Nucleus accumbens (tissue), 56 donors: ENCODE data around the gene SEPTIN8.

Source experiments
- DNase-seq, 56 donors: peaks; one replicate each; lab custom pipeline; 2025; lab: John Stamatoyannopoulos, UW

Gene SEPTIN8

GRCh38 chr5:132768485-132768868 is 8.6 kb downstream of the SEPTIN8 start:
- DNase-seq, result no peak

GRCh38 chr5:132767150-132767549 is 9.9 kb downstream of the SEPTIN8 start:
- DNase-seq, result peak in 21 of 56 donors; percentile 27 to 70 (median 43)

GRCh38 chr5:132766806-132767055 is 10.3 kb downstream of the SEPTIN8 start:
- DNase-seq, result no peak

- no peak for DNase-seq
Observed at GRCh38 chr5:132766020-132766805, 10.8 kb downstream of the SEPTIN8 start.

- no peak for DNase-seq
Observed at GRCh38 chr5:132765311-132766019, 11.6 kb downstream of the SEPTIN8 start.

DNA sequence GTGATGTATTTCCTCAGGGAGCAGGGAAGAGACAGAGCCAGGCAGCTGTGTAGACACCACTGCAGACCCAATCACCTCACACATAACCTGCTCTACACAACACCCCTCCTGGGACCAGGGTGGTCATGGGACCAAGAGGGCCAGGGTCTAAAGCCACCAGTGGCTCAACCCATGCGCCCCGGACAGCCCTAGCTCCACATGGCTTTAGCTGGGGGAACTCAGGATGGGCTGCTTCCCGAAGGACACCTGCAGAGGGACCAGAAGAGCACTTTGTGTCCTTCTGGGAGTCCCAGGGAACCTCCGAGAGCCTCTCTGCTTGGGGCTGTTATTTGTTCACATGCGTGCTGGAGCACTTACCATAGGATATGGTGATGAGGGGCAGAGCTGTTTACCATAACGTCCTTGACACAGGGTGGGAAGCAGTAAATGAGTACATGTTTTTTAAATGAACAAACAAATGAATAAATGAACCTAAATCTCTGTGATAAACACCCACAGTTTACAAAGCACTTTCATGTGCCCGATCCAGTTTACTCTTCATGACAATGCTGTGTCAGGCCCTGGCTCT is 12.3 kb downstream of the SEPTIN8 start:
- no peak for DNase-seq

- no peak for DNase-seq
Observed at GRCh38 chr5:132764051-132764450, 13.0 kb downstream of the SEPTIN8 start.

GRCh38 chr5:132763181-132764036 is 13.6 kb downstream of the SEPTIN8 start:
- no peak for DNase-seq

GRCh38 chr5:132762246-132763000 is 14.6 kb downstream of the SEPTIN8 start:
- no peak for DNase-seq

DNA sequence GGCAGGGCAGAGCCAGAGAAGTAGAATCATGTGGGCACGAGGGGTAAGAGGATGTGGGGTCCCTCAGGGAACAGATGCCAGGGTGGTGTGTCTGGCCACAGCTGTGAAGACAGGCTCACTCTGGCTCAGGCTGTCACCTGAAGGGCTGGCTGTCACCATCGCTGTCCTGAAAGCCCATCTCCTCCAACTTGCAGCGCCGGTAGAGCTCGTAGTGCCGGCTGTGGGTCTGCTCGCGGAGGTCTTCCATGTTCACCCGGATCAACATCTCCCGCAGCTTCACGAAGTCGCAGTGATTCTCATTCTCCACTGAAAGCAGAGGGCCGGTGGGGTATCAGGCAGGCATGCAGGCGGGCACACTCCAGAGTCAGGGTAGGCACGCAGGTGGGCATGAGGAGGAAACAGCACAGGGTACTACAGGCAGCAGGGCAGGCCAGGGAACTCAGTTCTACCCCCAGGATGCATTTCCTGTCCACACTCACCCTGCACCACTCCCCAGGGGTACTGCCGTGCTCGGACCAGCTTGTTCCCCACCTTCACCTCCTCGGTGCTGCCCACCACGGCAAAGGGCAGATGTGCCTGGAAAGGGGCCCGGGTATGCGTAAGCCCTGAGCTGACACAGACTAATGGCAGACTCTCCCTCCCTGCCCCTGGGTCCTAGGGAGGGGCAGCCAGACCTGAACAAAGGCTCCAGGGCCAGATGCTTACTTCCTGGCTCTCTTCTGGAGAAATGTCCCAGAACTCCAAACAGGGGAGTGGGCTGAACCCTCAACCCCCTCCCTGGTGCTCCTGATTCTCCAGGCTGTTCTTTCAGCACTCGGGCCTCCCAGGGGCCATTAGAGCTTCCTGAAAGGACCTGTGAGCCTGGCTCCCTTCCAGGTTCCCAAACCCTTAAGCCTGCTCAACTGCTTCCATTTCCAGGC is 15.5 kb downstream of the SEPTIN8 start:
- no peak for DNase-seq

- DNase-seq, result no peak
Observed at GRCh38 chr5:132760601-132761317, 16.3 kb downstream of the SEPTIN8 start.

GRCh38 chr5:132760049-132760420 is 17.0 kb downstream of the SEPTIN8 start:
- no peak for DNase-seq

DNA sequence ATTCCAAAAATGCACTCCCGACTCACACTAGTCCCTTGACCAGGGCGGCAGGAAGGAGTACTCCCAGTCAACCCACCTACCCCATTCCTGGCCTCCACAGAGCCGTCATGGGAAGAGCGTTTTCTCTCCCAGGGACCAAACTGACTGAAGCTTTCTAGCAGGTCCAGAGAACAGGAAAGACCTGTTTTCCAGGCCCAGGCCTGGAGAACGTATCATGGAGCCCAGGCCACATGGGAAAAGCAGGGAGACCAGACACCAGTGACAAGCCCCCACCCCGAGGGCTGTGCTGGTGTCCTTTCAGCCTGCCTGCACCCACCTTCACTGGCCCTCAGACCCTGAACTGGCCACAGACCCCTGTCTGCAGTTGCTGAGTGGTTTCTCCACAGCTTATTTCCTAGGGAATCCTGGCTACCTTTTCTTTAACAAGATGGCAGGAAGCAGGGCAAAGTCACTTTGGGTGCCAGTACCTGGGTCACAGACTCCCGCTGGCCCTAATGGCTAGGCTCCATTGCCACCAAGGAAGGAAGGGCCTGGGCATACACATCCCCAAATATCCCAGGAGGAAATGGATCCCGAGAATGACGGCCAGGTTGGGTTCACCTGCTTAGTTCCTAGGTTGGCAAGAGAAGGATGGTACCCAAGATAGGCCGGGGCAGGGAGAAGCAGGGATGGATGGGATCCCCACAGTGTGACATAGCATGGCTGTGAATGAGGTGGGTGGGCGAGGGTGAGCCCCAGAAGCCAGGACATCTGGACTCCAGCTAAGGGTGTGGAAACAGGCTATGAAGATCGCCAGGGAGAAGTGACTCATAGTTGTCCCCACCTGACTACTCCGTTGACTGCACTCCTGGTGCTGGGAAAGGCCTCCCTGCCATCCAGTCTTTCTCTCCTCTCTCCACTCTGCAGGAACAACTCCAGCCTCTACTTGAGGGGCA is 17.7 kb downstream of the SEPTIN8 start:
- DNase-seq, result no peak

GRCh38 chr5:132758451-132758850 is 18.6 kb downstream of the SEPTIN8 start:
- no peak for DNase-seq

DNA sequence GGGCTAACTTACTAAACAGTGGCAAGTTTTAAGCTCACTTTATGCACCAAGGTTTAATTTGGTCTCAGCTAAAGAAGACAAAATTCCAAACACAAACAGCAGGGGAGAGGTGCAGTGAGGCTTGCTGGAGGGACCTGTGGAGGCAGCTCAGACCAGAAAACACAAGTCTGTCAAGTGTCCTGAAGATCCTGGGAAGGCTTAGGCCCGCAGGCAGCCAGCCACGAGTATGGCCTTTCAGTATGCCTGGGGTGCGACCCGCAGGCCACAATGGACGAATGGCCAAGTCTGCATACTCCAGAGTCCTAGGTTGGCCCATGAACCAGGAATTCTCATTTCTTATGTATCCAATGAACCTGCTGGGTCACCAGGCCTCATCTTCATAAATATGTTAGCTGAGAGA is 20.5 kb downstream of the SEPTIN8 start:
- no peak for DNase-seq

DNA sequence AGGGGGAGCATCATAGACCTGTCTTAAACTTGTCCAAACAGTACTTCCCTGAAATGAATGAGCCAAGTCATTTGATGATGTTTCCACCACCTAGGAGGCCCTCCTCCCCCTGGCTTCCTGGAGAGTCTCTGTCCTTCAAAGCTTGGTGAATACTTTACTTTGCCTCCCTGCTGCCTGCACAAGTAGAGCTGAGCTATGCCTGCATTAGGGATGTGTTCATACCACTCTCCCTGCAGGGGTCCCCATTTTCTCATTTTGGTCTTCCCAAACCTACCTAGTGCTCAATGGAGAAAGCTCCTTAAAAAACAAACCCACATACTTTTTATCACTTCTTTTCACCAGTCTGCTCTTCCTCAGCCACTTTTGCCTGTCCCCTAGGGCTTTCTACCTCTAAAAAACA is 22.1 kb downstream of the SEPTIN8 start:
- peak in 11 of 56 donors; percentile 26 to 58 (median 35) for DNase-seq

DNA sequence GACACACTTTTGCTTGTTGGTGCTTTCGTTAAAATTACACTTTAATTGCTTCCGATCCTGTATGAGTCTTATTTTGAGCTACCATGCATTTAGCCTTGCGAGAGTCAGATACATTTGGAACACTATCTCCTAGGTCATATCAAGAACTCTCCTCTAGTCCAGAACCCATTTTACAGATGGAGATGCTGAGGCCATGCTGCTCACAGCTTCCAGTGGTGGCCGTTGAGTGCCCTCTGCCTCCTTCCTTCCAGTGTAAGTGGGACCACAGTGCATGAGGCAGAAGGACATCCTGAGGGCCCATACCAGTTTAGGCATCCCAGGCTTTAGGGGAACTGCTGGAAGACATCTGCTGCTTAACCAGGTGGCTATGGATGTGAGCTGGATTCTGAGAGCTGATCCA is 22.9 kb downstream of the SEPTIN8 start:
- DNase-seq, result no peak
